ENCODE results near the gene DUSP10. TPM values are rescaled to one million over a fixed set of nuclear protein-coding genes. Genes with fewer than 3 reads are reported as not detected.

The DUSP10 gene
- total RNA-seq, 1 donor from 2014 or later: 10.2 TPM

DNA sequence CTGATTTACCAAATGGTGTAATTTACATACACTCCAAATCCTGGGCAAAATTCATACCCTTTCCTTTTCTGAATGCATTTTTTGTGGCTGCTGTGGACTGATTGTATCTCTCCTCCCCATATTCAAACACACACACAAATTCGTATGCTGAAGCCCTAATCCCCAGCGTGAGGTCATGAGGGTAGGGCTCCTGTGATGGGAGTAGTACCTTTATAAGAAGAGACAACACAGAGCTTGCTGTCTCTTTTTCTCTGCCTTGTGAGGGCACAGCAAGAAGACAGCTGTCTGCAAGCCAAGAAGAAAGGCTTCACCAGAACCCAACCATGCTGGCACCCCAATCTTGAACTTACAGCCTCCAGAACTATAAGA, 24.4 kb downstream of the DUSP10 start:
- no peak for TF ChIP-seq CTCF (IDR thresholded peaks at IDR 0.05; ENCODE audit: unreplicated experiment)
- no peaks in the 10 kb centered on the region for H3K27me3 Mint-ChIP-seq
- DNase-seq (ENCODE audit: low spot score, unreplicated experiment): no peak
- peak overlapping the region; percentile 51 for H3K4me3 Mint-ChIP-seq (ENCODE audit: low read depth)
- H3K27ac Mint-ChIP-seq: peak overlapping the region; percentile 97
- peaks cover 7% of the 10 kb centered on the region for H3K9me3 Mint-ChIP-seq (ENCODE audit: low read depth)
- H3K36me3 Mint-ChIP-seq (ENCODE audit: insufficient read depth): peaks cover 4% of the 10 kb centered on the region
- peaks cover 58% of the 10 kb centered on the region for H3K4me1 Mint-ChIP-seq (ENCODE audit: low read depth)

GRCh38 chr1:221716713-221717484, 25.0 kb downstream of the DUSP10 start:
- no peaks in the 10 kb centered on the region for H3K27me3 Mint-ChIP-seq
- H3K4me3 Mint-ChIP-seq (ENCODE audit: low read depth): peak overlapping the region; percentile 51
- peaks cover 62% of the 10 kb centered on the region for H3K4me1 Mint-ChIP-seq (ENCODE audit: low read depth)
- peaks cover 1% of the 10 kb centered on the region for H3K36me3 Mint-ChIP-seq (ENCODE audit: insufficient read depth)
- H3K27ac Mint-ChIP-seq: peak overlapping the region; percentile 97
- H3K9me3 Mint-ChIP-seq (ENCODE audit: low read depth): peaks cover 7% of the 10 kb centered on the region
- no peak for DNase-seq (ENCODE audit: low spot score, unreplicated experiment)
- TF ChIP-seq CTCF (IDR thresholded peaks at IDR 0.05; ENCODE audit: unreplicated experiment): no peak

GRCh38 chr1:221715321-221716169, 26.3 kb downstream of the DUSP10 start:
- Mint-ChIP-seq H3K36me3 (ENCODE audit: insufficient read depth) (peaks cover 1% of the 10 kb centered on the region), H3K4me3 (ENCODE audit: low read depth) (peak overlapping the region; percentile 37), H3K27me3 (no peaks in the 10 kb centered on the region), H3K27ac (peak overlapping the region; percentile 97), H3K4me1 (ENCODE audit: low read depth) (peaks cover 74% of the 10 kb centered on the region), H3K9me3 (ENCODE audit: low read depth) (peaks cover 7% of the 10 kb centered on the region)
- no peak for TF ChIP-seq CTCF (IDR thresholded peaks at IDR 0.05; ENCODE audit: unreplicated experiment)
- no peak for DNase-seq (ENCODE audit: low spot score, unreplicated experiment)

GRCh38 chr1:221714227-221715152, 27.4 kb downstream of the DUSP10 start:
- peaks cover 79% of the 10 kb centered on the region for H3K4me1 Mint-ChIP-seq (ENCODE audit: low read depth)
- no peak for TF ChIP-seq CTCF (IDR thresholded peaks at IDR 0.05; ENCODE audit: unreplicated experiment)

More at GRCh38 chr1:221714227-221715152, 27.4 kb downstream of the DUSP10 start:
- DNase-seq (ENCODE audit: low spot score, unreplicated experiment): no peak
- peaks cover 7% of the 10 kb centered on the region for H3K9me3 Mint-ChIP-seq (ENCODE audit: low read depth)
- H3K27me3 Mint-ChIP-seq: no peaks in the 10 kb centered on the region
- H3K4me3 Mint-ChIP-seq (ENCODE audit: low read depth): no peak overlapping the region
- H3K27ac Mint-ChIP-seq: peak overlapping the region; percentile 97
- peaks cover 1% of the 10 kb centered on the region for H3K36me3 Mint-ChIP-seq (ENCODE audit: insufficient read depth)

Data from progenitor cell of endocrine pancreas (in vitro differentiated cells).